ENCODE data around the gene OSBPL8. TPM values are rescaled to one million over a fixed set of nuclear protein-coding genes. Genes with fewer than 3 reads are reported as not detected.

Gene OSBPL8
- total and polyA plus RNA-seq, 11 donors, result 4.5 to 58.7 (median 43.7) TPM

- no peak overlapping the region for H3K4me3 ChIP-seq
- H3K27ac ChIP-seq, result no peak overlapping the region
- peaks cover 0 to 6% (median 0%) of the 10 kb centered on the region in 12 donors for H3K4me1 ChIP-seq
- H3K9me3 ChIP-seq, result peaks cover 0 to 35% (median 23%) of the 10 kb centered on the region in 12 donors
- no peaks in the 10 kb centered on the region for H3K27me3 ChIP-seq
- DNase-seq, result no peak
- no peaks in the 10 kb centered on the region for H3K36me3 ChIP-seq
- no peak for ATAC-seq
- intact Hi-C loops (cut with DNase I), result no loop called here
- WGBS, 4 donors, result 75 to 82% (median 77%) methylated on average over 2 of the region's 2 CpGs
- TF ChIP-seq POLR2A (IDR thresholded peaks at IDR 0.05), result no peak
- TF ChIP-seq CTCF (IDR thresholded peaks at IDR 0.05), result no peak
Measured at GRCh38 chr12:76422154-76422542, 137.4 kb downstream of the OSBPL8 start.

- intact Hi-C loops (cut with DNase I), result no loop called here
- no peak overlapping the region for H3K27ac ChIP-seq
- no peak for TF ChIP-seq POLR2A (IDR thresholded peaks at IDR 0.05)
- TF ChIP-seq CTCF (IDR thresholded peaks at IDR 0.05), result no peak
- peaks cover 0 to 24% (median 18%) of the 10 kb centered on the region in 12 donors for H3K9me3 ChIP-seq
- WGBS, 4 donors, result 89 to 96% (median 94%) methylated on average over 2 of the region's 2 CpGs
- H3K4me1 ChIP-seq, result peaks cover 0 to 6% (median 0%) of the 10 kb centered on the region in 12 donors
- ATAC-seq (no peak), DNase-seq (no peak)
- no peaks in the 10 kb centered on the region for H3K27me3 ChIP-seq
- no peak overlapping the region for H3K4me3 ChIP-seq
- no peaks in the 10 kb centered on the region for H3K36me3 ChIP-seq
Measured at GRCh38 chr12:76421046-76421445, 138.5 kb downstream of the OSBPL8 start.

GRCh38 chr12:76420222-76420621 lies 139.3 kb downstream of the OSBPL8 start:
- Histone ChIP-seq H3K27me3 (no peaks in the 10 kb centered on the region), H3K36me3 (no peaks in the 10 kb centered on the region), H3K4me1 (peaks cover 0 to 6% (median 0%) of the 10 kb centered on the region in 12 donors), H3K27ac (no peak overlapping the region), H3K4me3 (no peak overlapping the region), H3K9me3 (peaks cover 0 to 16% (median 10%) of the 10 kb centered on the region in 12 donors)
- intact Hi-C loops (cut with DNase I), result no loop called here
- WGBS, 4 donors, result 90 to 96% (median 93%) methylated on average over 2 of the region's 2 CpGs
- DNase-seq (no peak), ATAC-seq (no peak)
- no peak for TF ChIP-seq CTCF (IDR thresholded peaks at IDR 0.05)
- TF ChIP-seq POLR2A (IDR thresholded peaks at IDR 0.05), result no peak

- no peak overlapping the region for H3K4me3 ChIP-seq
- H3K9me3 ChIP-seq, result no peaks in the 10 kb centered on the region
- DNase-seq, result no peak
- no peak for ATAC-seq
- no peak overlapping the region for H3K27ac ChIP-seq
- no peaks in the 10 kb centered on the region for H3K36me3 ChIP-seq
- peaks cover 0 to 2% (median 0%) of the 10 kb centered on the region in 12 donors for H3K4me1 ChIP-seq
- no peak for TF ChIP-seq CTCF (IDR thresholded peaks at IDR 0.05)
- no peak for TF ChIP-seq POLR2A (IDR thresholded peaks at IDR 0.05)
- intact Hi-C loops (cut with DNase I), result loop anchor here in 1 of 10 donors (10.0 kb wide), 1 partner anchor 138 kb away; the partner anchor contains the start of gene OSBPL8
- no peaks in the 10 kb centered on the region for H3K27me3 ChIP-seq
Measured at GRCh38 chr12:76417116-76417515, 142.5 kb downstream of the OSBPL8 start.
